Cardiac muscle cell (in vitro differentiated cells and primary cell): ENCODE results near the gene FUCA1. TPM values are rescaled to one million over a fixed set of nuclear protein-coding genes. Genes with fewer than 3 reads are reported as not detected.
"Not testable (repeated sequence)": the region's sequence is repeated elsewhere in the genome, so short reads cannot be mapped to it uniquely, and the experiment has no call there.

Source experiments
- DNase-seq, 2 donors: peaks; one replicate each; pipeline versions ENCODE4 v3.0.0 to v3.0.0-alpha.2; 2010 to 2017; ENCODE audit warnings: low read depth in 1 of 2, low spot score in 1 of 2
- H3K27ac ChIP-seq: fragments of 200-600 bp; sonication (generic); 2 replicates; pipeline ENCODE4 v1.5.1; 2016
- H3K27me3 ChIP-seq: fragments of 200-600 bp; sonication (generic); 2 replicates; pipeline ENCODE4 v1.6.0; 2016; ENCODE audit warnings: control low read depth
- H3K36me3 ChIP-seq: fragments of 200-600 bp; sonication (generic); 2 replicates; pipeline ENCODE4 v1.5.1; 2016; ENCODE audit warnings: control low read depth
- H3K4me1 ChIP-seq: fragments of 200-600 bp; sonication (generic); 2 replicates; pipeline ENCODE4 v1.8.1; 2017; ENCODE audit warnings: low read depth, mild to moderate bottlenecking, mixed run types
- H3K4me3 ChIP-seq: fragments of 200-600 bp; sonication (generic); 2 replicates; pipeline ENCODE4 v1.5.1; 2016; ENCODE audit warnings: mild to moderate bottlenecking
- H3K9me3 ChIP-seq: fragments of 200-600 bp; sonication (generic); 2 replicates; pipeline ENCODE4 v1.5.1; 2017; ENCODE audit warnings: low read depth, mild to moderate bottlenecking, control low read depth
- polyA plus RNA-seq: library from polyadenylated mRNA; unstranded; fragments of >200 nt; fragmentation: Nextera tagmentation; extraction: Ambion mirVana; gene quantifications from 2 replicates; pipeline ENCODE4 v1.2.1, GENCODE V29; 2016
- total RNA-seq: library from RNA; depleted of rRNA; stranded (reverse); fragments of >200 nt; gene quantifications from 2 replicates; pipeline ENCODE4 v1.2.3, GENCODE V29; 2016
- TF ChIP-seq, protein P1 (sequence below): IDR thresholded peaks from 2 replicates; pipeline ENCODE4 v1.5.1; 2012; ENCODE audit warnings: low read depth, mild to moderate bottlenecking, low read length

Gene FUCA1
- total and polyA plus RNA-seq, 2 experiments from 2014 or later, result 25.0 to 36.6 TPM

DNA sequence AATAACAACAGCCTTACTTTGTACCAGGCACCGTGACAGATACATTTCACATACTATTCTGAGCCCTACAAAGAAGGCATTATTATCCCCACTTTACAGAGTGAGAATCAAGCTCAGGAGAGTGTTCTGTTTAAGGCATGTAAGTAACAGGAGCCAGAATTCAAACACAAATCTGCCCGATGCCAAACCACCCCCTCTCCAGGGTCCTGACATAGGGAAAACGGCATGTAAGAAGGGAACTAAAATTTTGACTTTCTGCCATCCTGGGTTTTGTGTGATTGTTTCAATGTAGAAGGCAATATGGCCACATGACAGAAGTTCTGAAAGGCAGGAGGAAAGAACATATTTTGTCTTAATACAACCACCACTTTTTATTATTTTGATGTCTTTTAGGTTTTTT is 5.5 kb downstream of the FUCA1 start:
- peaks cover 18% of the 10 kb centered on the region for H3K36me3 ChIP-seq
- TF ChIP-seq, protein P1, sequence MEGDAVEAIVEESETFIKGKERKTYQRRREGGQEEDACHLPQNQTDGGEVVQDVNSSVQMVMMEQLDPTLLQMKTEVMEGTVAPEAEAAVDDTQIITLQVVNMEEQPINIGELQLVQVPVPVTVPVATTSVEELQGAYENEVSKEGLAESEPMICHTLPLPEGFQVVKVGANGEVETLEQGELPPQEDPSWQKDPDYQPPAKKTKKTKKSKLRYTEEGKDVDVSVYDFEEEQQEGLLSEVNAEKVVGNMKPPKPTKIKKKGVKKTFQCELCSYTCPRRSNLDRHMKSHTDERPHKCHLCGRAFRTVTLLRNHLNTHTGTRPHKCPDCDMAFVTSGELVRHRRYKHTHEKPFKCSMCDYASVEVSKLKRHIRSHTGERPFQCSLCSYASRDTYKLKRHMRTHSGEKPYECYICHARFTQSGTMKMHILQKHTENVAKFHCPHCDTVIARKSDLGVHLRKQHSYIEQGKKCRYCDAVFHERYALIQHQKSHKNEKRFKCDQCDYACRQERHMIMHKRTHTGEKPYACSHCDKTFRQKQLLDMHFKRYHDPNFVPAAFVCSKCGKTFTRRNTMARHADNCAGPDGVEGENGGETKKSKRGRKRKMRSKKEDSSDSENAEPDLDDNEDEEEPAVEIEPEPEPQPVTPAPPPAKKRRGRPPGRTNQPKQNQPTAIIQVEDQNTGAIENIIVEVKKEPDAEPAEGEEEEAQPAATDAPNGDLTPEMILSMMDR, result no peak
- no peaks in the 10 kb centered on the region for H3K4me1 ChIP-seq
- no peak overlapping the region for H3K27ac ChIP-seq
- no peaks in the 10 kb centered on the region for H3K9me3 ChIP-seq
- DNase-seq, result no peak
- H3K27me3 ChIP-seq, result peaks cover 21% of the 10 kb centered on the region
- no peak overlapping the region for H3K4me3 ChIP-seq

DNA sequence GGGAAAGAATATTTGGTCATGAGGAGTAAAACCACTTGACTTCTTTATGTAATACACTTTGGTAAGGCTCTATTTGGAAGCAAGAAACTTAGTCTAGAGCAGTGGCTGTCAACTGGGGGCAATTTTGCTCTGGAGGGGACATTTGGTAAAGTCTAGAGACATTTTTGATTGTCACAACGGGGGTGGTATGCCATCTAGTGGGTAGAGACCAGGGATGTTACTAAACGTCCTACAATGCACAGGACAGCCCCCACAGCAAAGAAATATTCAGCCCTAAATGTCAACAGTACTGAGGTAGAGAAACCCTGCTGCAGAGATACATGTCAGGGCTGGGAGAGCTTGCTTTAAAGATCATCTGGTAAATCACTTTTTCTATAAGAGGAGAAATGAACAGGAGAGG is 13.5 kb downstream of the FUCA1 start:
- peak in 1 of 2 donors; percentile 10 for DNase-seq
- TF ChIP-seq, protein P1, result peak; percentile 19
- Histone ChIP-seq H3K4me3 (no peak overlapping the region), H3K9me3 (no peaks in the 10 kb centered on the region), H3K4me1 (no peaks in the 10 kb centered on the region), H3K27ac (no peak overlapping the region), H3K36me3 (peaks cover 7% of the 10 kb centered on the region), H3K27me3 (no peaks in the 10 kb centered on the region)

DNA sequence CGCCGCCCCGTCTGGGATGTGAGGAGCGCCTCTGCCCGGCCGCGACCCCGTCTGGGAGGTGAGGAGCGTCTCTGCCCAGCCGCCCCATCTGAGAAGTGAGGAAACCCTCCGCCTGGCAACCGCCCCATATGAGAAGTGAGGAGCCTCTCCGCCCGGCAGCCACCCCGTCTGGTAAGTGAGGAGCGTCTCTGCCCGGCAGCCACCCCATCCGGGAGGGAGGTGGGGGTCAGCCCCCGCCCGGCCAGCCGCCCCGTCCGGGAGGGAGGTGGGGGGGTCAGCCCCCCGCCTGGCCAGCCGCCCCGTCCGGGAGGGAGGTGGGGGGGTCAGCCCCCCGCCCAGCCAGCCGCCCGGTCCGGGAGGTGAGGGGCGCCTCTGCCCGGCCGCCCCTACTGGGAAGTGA is 15.0 kb downstream of the FUCA1 start:
- H3K27ac ChIP-seq, H3K9me3 ChIP-seq, H3K27me3 ChIP-seq, H3K4me3 ChIP-seq, H3K4me1 ChIP-seq, DNase-seq, H3K36me3 ChIP-seq: not testable (repeated sequence)

DNA sequence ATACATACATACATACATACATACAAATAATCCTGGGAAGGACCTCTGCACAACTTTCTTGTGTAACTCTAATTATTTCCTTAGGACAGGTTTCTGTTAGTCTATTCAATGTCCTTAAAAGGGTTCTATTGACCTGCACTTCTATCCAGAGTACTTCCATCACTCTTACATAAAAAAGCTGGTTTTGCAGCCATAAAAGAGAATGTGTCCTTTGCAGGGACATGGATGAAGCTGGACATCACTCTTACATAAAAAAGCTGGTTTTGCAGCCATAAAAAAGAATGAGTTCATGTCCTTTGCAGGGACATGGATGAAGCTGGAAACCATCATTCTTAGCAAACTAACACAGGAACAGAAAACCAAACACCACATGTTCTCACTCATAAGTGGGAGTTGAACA is 16.7 kb downstream of the FUCA1 start:
- H3K27me3 ChIP-seq, H3K4me1 ChIP-seq, H3K4me3 ChIP-seq, H3K9me3 ChIP-seq, H3K27ac ChIP-seq, DNase-seq, H3K36me3 ChIP-seq: not testable (repeated sequence)

DNA sequence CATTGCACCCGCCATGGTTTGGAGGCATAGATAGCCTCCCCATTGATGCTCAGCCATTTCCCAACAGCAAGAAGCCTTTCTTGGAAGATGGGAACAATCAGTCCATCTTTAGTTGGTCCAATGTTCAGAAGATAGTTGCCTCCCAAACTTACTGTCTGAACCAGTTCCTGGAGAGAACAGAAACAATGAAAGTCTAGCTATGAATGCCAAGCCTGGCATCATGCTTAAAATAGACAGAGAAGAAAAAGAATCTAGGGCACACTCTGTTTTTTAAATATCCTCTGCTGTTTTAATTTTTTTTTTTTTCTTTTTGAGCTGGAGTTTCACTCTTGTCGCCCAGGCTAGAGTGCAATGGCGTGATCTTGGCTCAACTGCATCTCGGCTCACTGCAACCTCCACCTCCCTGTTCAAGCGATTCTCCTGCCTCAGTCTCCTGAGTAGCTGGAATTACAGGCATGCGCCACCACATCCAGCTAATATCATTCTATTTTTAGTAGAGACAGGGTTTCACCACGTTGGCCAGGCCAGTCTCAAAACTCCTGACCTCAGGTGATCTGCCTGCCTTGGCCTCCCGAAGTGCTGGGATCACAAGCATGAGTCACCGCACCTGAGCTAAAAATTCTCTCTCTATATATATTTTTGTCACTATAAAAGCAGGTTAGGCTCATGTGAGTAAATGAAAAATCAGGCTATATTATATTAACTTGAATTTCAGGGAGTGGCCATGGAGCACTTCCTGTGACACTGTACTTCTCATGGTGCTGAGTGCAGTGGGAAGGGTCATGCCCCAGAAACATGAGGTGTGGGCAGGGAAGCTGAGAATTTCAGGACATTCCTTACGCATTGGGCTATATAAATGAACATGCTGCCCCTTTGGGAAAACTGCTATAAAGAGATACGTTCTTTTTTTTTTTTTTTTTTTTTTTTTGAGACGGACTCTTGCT is 19.1 kb downstream of the FUCA1 start:
- Histone ChIP-seq H3K4me1 (no peaks in the 10 kb centered on the region), H3K9me3 (no peaks in the 10 kb centered on the region), H3K27ac (no peak overlapping the region), H3K27me3 (no peaks in the 10 kb centered on the region), H3K36me3 (peaks cover 5% of the 10 kb centered on the region), H3K4me3 (no peak overlapping the region)
- TF ChIP-seq, protein P1, result no peak
- DNase-seq, result no peak

DNA sequence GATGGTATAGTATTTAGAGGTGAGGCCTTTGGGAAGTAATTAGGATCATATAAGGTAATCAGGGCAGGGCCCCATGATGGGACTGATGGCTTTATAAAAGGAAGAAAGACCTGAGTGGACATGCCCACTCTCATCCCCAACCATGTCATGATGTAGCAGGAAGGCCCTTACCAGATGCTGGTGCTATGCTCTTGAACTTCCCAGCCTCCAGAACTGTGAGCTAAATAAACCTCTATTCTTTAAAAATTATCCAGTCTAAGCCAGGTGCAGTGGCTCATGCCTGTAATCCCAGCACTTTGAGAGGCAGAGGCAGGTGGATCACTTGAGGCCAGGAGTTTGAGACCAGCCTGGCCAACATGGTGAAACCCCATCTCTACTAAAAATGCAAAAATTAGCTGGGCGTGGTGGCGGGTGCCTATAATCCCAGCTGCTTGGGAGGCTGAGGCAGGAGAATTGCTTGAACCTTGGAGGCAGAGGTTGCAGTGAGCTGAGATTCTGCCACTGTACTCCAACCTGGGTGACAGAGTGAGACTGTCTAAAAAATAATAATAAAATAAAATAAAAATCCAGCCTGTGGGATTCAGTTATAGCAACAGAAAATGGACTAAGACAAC is 20.5 kb downstream of the FUCA1 start:
- not testable (repeated sequence) for H3K27ac ChIP-seq, DNase-seq

DNA sequence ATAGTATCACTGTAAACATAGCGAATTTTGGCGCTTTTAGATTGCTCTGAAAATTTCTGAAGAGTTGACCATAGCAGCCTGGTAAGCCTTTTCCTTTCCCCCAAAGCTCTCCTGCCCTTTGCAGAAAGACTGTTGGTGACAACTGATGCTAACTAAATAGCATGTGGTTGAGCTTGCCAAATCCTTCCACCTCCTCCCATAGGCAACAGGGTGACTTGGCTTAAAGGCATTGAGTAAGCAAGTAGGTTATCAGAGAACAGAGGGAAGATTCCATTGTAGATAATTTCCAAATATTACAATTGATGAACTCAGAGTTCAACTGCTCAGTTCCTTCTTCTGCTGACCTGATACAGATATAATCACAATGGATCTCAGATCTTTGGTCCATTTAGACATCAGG is 22.9 kb downstream of the FUCA1 start:
- H3K27ac ChIP-seq, result no peak overlapping the region
- TF ChIP-seq, protein P1, result no peak
- DNase-seq, result no peak
- H3K9me3 ChIP-seq, result no peaks in the 10 kb centered on the region
- H3K4me1 ChIP-seq, result no peaks in the 10 kb centered on the region
- H3K27me3 ChIP-seq, result peaks cover 7% of the 10 kb centered on the region
- peaks cover 5% of the 10 kb centered on the region for H3K36me3 ChIP-seq
- H3K4me3 ChIP-seq, result no peak overlapping the region

More for the DNA sequence above, 20.5 kb downstream of the FUCA1 start:
- not testable (repeated sequence) for H3K4me1 ChIP-seq, H3K36me3 ChIP-seq, H3K4me3 ChIP-seq, H3K27me3 ChIP-seq, H3K9me3 ChIP-seq
